ENCODE data around the gene EPHB4. TPM values are rescaled to one million over a fixed set of nuclear protein-coding genes. Genes with fewer than 3 reads are reported as not detected.

The EPHB4 gene
- total RNA-seq, 2 donors from 2014 or later, result 33.6 to 46.4 TPM

- Histone ChIP-seq H3K27ac (peak overlapping the region; percentile 73 to 82 (median 76)), H3K4me3 (peak overlapping the region; percentile 48 to 56), H3K36me3 (replicated peaks in 1 of 2; ENCODE audit: insufficient read depth in 1 of 2, low read depth in 2 of 2) (peaks cover 0 to 5% of the 10 kb centered on the region in 2 donors), H3K4me1 (peaks cover 56% of the 10 kb centered on the region), H3K9me3 (no peaks in the 10 kb centered on the region), H3K27me3 (no peaks in the 10 kb centered on the region)
- ATAC-seq (peak; percentile 49), DNase-seq (peak in 1 of 4 donors; percentile 36)
- TF ChIP-seq POLR2A (IDR thresholded peaks at IDR 0.05) (no peak), CTCF (IDR thresholded peaks at IDR 0.05) (no peak)
- WGBS, 2 donors, result 0 to 5% methylated on average over 9 to 65 of the region's 71 CpGs
- intact Hi-C loops (cut with DNase I), result no loop called here
These were observed 601 bp downstream of the EPHB4 start for GRCh38 chr7:100826514-100827329.

- ATAC-seq, result no peak
These were observed 1.4 kb downstream of the EPHB4 start for GRCh38 chr7:100825751-100826513.

GRCh38 chr7:100825215-100825671 is 2.1 kb downstream of the EPHB4 start:
- Histone ChIP-seq H3K27ac (peak overlapping the region in 3 of 4 donors; percentile 36 to 79 (median 73)), H3K4me3 (no peak overlapping the region), H3K27me3 (no peaks in the 10 kb centered on the region), H3K4me1 (peaks cover 45% of the 10 kb centered on the region), H3K36me3 (replicated peaks in 1 of 2; ENCODE audit: insufficient read depth in 1 of 2, low read depth in 2 of 2) (peaks cover 0 to 5% of the 10 kb centered on the region in 2 donors), H3K9me3 (no peaks in the 10 kb centered on the region)
- DNase-seq (no peak), ATAC-seq (no peak)
- intact Hi-C loops (cut with DNase I), result no loop called here
- 19 to 21% methylated on average over 13 to 16 of the region's 16 CpGs for WGBS, 2 donors
- TF ChIP-seq CTCF (IDR thresholded peaks at IDR 0.05) (no peak), POLR2A (IDR thresholded peaks at IDR 0.05) (peak in 2 of 3 donors; percentile 24 to 33)

More at GRCh38 chr7:100825751-100826513, 1.4 kb downstream of the EPHB4 start:
- DNase-seq, result peak in 1 of 4 donors; percentile 29
- WGBS, 2 donors, result 12 to 16% methylated on average over 14 to 17 of the region's 17 CpGs
- Histone ChIP-seq H3K9me3 (no peaks in the 10 kb centered on the region), H3K4me3 (peak overlapping the region; percentile 48 to 56), H3K27ac (peak overlapping the region in 3 of 4 donors; percentile 73 to 79 (median 74)), H3K27me3 (no peaks in the 10 kb centered on the region), H3K4me1 (peaks cover 50% of the 10 kb centered on the region), H3K36me3 (replicated peaks in 1 of 2; ENCODE audit: insufficient read depth in 1 of 2, low read depth in 2 of 2) (peaks cover 0 to 5% of the 10 kb centered on the region in 2 donors)
- TF ChIP-seq POLR2A (IDR thresholded peaks at IDR 0.05) (no peak), CTCF (IDR thresholded peaks at IDR 0.05) (peak in 3 of 7 experiments; percentile 28 to 36 (median 31))
- intact Hi-C loops (cut with DNase I), result no loop called here

- H3K27ac ChIP-seq, result peak overlapping the region in 2 of 4 donors; percentile 9 to 79
- no peak overlapping the region for H3K4me3 ChIP-seq
- H3K9me3 ChIP-seq, result no peaks in the 10 kb centered on the region
- no peak for TF ChIP-seq CTCF (IDR thresholded peaks at IDR 0.05)
- no peak for TF ChIP-seq POLR2A (IDR thresholded peaks at IDR 0.05)
- intact Hi-C loops (cut with DNase I), result no loop called here
- DNase-seq (no peak), ATAC-seq (no peak)
- H3K27me3 ChIP-seq, result no peaks in the 10 kb centered on the region
- H3K36me3 ChIP-seq (replicated peaks in 1 of 2; ENCODE audit: insufficient read depth in 1 of 2, low read depth in 2 of 2), result peaks cover 0 to 7% of the 10 kb centered on the region in 2 donors
- peaks cover 44% of the 10 kb centered on the region for H3K4me1 ChIP-seq
- 37 to 47% methylated on average over 18 of the region's 18 CpGs for WGBS, 2 donors
These were observed 2.7 kb downstream of the EPHB4 start for GRCh38 chr7:100824499-100825214.
